ENCODE results near the gene SNX11. TPM values are rescaled to one million over a fixed set of nuclear protein-coding genes. Genes with fewer than 3 reads are reported as not detected.

The SNX11 gene
- total and polyA plus RNA-seq, 4 donors, result 11.4 to 31.0 (median 19.1) TPM

- DNase-seq (no peak), ATAC-seq (ENCODE audit: insufficient read depth, low FRiP score) (no peak)
- no peaks in the 10 kb centered on the region for H3K9me3 ChIP-seq (ENCODE audit: control insufficient read depth in 4 of 4, insufficient read depth in 3 of 4, low read length in 3 of 4)
- peaks cover 0 to under 1% (median 0%) of the 10 kb centered on the region in 5 donors for H3K4me1 ChIP-seq (ENCODE audit: control insufficient read depth in 5 of 5, insufficient read depth in 5 of 5, low read length in 5 of 5)
- H3K36me3 ChIP-seq (ENCODE audit: control insufficient read depth in 4 of 4, insufficient read depth in 4 of 4, low read length in 4 of 4), result no peaks in the 10 kb centered on the region
- H3K27ac ChIP-seq (ENCODE audit: low read depth in 1 of 2, low read length in 1 of 2), result no peak overlapping the region
- H3K4me3 ChIP-seq, result no peak overlapping the region
- 86 to 91% methylated on average over 1 of the region's 1 CpG for WGBS, 2 donors
- H3K9ac ChIP-seq (ENCODE audit: insufficient read depth in 1 of 2, low read length in 2 of 2), result no peak overlapping the region
- no peak for TF ChIP-seq CTCF (IDR thresholded peaks at IDR 0.05; ENCODE audit: control extremely low read depth, extremely low read depth)
- H3K27me3 ChIP-seq (ENCODE audit: control insufficient read depth in 3 of 3, insufficient read depth in 3 of 3, low read length in 2 of 3), result no peaks in the 10 kb centered on the region
These were observed 30.1 kb downstream of the SNX11 start for GRCh38 chr17:48137656-48138055.

- Histone ChIP-seq H3K4me1 (ENCODE audit: control insufficient read depth in 5 of 5, insufficient read depth in 5 of 5, low read length in 5 of 5) (peaks cover 0 to 1% (median 0%) of the 10 kb centered on the region in 5 donors), H3K4me3 (no peak overlapping the region), H3K27me3 (ENCODE audit: control insufficient read depth in 3 of 3, insufficient read depth in 3 of 3, low read length in 2 of 3) (peaks cover 0 to 12% (median 11%) of the 10 kb centered on the region in 3 donors), H3K9me3 (ENCODE audit: control insufficient read depth in 4 of 4, insufficient read depth in 3 of 4, low read length in 3 of 4) (no peaks in the 10 kb centered on the region), H3K36me3 (ENCODE audit: control insufficient read depth in 4 of 4, insufficient read depth in 4 of 4, low read length in 4 of 4) (no peaks in the 10 kb centered on the region), H3K9ac (ENCODE audit: insufficient read depth in 1 of 2, low read length in 2 of 2) (no peak overlapping the region), H3K27ac (ENCODE audit: low read depth in 1 of 2, low read length in 1 of 2) (no peak overlapping the region)
- TF ChIP-seq CTCF (IDR thresholded peaks at IDR 0.05; ENCODE audit: control extremely low read depth, extremely low read depth), result no peak
- WGBS, 2 donors, result 7 to 29% methylated on average over 2 of the region's 2 CpGs
- DNase-seq (peak in 1 of 3 donors; percentile 16), ATAC-seq (ENCODE audit: insufficient read depth, low FRiP score) (no peak)
These were observed 32.4 kb downstream of the SNX11 start for GRCh38 chr17:48139944-48140343.

- no peak for DNase-seq
- WGBS, 2 donors, result 58 to 70% methylated on average over 6 of the region's 6 CpGs
- Histone ChIP-seq H3K4me3 (no peak overlapping the region), H3K9me3 (ENCODE audit: control insufficient read depth in 4 of 4, insufficient read depth in 3 of 4, low read length in 3 of 4) (no peaks in the 10 kb centered on the region), H3K4me1 (ENCODE audit: control insufficient read depth in 5 of 5, insufficient read depth in 5 of 5, low read length in 5 of 5) (peaks cover 0 to 1% (median 0%) of the 10 kb centered on the region in 5 donors), H3K36me3 (ENCODE audit: control insufficient read depth in 4 of 4, insufficient read depth in 4 of 4, low read length in 4 of 4) (no peaks in the 10 kb centered on the region), H3K27ac (ENCODE audit: low read depth in 1 of 2, low read length in 1 of 2) (no peak overlapping the region), H3K9ac (ENCODE audit: insufficient read depth in 1 of 2, low read length in 2 of 2) (no peak overlapping the region), H3K27me3 (ENCODE audit: control insufficient read depth in 3 of 3, insufficient read depth in 3 of 3, low read length in 2 of 3) (peaks cover 0 to 33% (median 20%) of the 10 kb centered on the region in 3 donors)
- TF ChIP-seq CTCF (IDR thresholded peaks at IDR 0.05; ENCODE audit: control extremely low read depth, extremely low read depth), result no peak
- ATAC-seq (ENCODE audit: insufficient read depth, low FRiP score), result no peak
These were observed 36.1 kb downstream of the SNX11 start for GRCh38 chr17:48143629-48144028.

- WGBS, 2 donors, result 69 to 85% methylated on average over 8 of the region's 8 CpGs
- no peak for TF ChIP-seq CTCF (IDR thresholded peaks at IDR 0.05; ENCODE audit: control extremely low read depth, extremely low read depth)
- Histone ChIP-seq H3K27ac (ENCODE audit: low read depth in 1 of 2, low read length in 1 of 2) (no peak overlapping the region), H3K9me3 (ENCODE audit: control insufficient read depth in 4 of 4, insufficient read depth in 3 of 4, low read length in 3 of 4) (no peaks in the 10 kb centered on the region), H3K4me3 (no peak overlapping the region), H3K4me1 (ENCODE audit: control insufficient read depth in 5 of 5, insufficient read depth in 5 of 5, low read length in 5 of 5) (peaks cover 0 to 1% (median 0%) of the 10 kb centered on the region in 5 donors), H3K27me3 (ENCODE audit: control insufficient read depth in 3 of 3, insufficient read depth in 3 of 3, low read length in 2 of 3) (peaks cover 0 to 39% (median 26%) of the 10 kb centered on the region in 3 donors), H3K9ac (ENCODE audit: insufficient read depth in 1 of 2, low read length in 2 of 2) (no peak overlapping the region), H3K36me3 (ENCODE audit: control insufficient read depth in 4 of 4, insufficient read depth in 4 of 4, low read length in 4 of 4) (no peaks in the 10 kb centered on the region)
- no peak for DNase-seq
- no peak for ATAC-seq (ENCODE audit: insufficient read depth, low FRiP score)
These were observed 36.7 kb downstream of the SNX11 start for GRCh38 chr17:48144231-48144630.
